H1 (cell line): ENCODE results near the gene ZNF391. TPM values are rescaled to one million over a fixed set of nuclear protein-coding genes. Genes with fewer than 3 reads are reported as not detected.

Source experiments
- CTCF ChIA-PET: fragments of 300-600 bp; sonication (Branson Sonifier 250); formaldehyde crosslinking; loops from one replicate; lab custom pipeline; 2021; ENCODE audit not compliant: partially characterized antibody; lab: Charles Lee
- POLR2A ChIA-PET: fragments of 300-600 bp; sonication (Branson Sonifier 250); formaldehyde crosslinking; loops from one replicate; lab custom pipeline; 2021; ENCODE audit warnings: inconsistent platforms; ENCODE audit not compliant: partially characterized antibody; lab: Charles Lee
- DNase-seq, 2 experiments: peaks; one replicate each; pipeline versions ENCODE4 v3.0.0 to v3.0.0-alpha.2; 2010 to 2022; ENCODE audit warnings: low spot score in 2 of 2, low read depth in 1 of 2, mixed read lengths in 1 of 2
- FAIRE-seq: peaks from 2 replicates; lab custom pipeline; 2011; peaks lifted over from hg19 to GRCh38; lab: Jason Lieb, UNC
- H2AFZ ChIP-seq: 2 replicates; pipeline ENCODE4 v1.8.1; 2012; ENCODE audit warnings: low read length, inconsistent platforms
- H2AK5ac ChIP-seq: 2 replicates; pipeline ENCODE4 v1.6.1; 2013; ENCODE audit warnings: low read depth, low read length
- H2BK120ac ChIP-seq: replicated peaks from 2 replicates; pipeline ENCODE3; 2013; ENCODE audit warnings: low read depth, low read length, inconsistent platforms
- H2BK12ac ChIP-seq: 2 replicates; pipeline ENCODE4 v1.6.1; 2013; ENCODE audit warnings: low read depth, low read length
- H2BK15ac ChIP-seq: 2 replicates; pipeline ENCODE4 v1.6.1; 2013; ENCODE audit warnings: low read length
- H2BK20ac ChIP-seq: 2 replicates; pipeline ENCODE4 v1.6.1; 2013; ENCODE audit warnings: low read length
- H2BK5ac ChIP-seq: 2 replicates; pipeline ENCODE4 v1.6.1; 2013; ENCODE audit warnings: low read depth, low read length
- H3K14ac ChIP-seq: 2 replicates; pipeline ENCODE4 v1.6.1; 2013; ENCODE audit warnings: inconsistent platforms; ENCODE audit not compliant: insufficient read length
- H3K18ac ChIP-seq: 2 replicates; pipeline ENCODE4 v1.6.1; 2013; ENCODE audit warnings: low read length; ENCODE audit errors: extremely low read depth
- H3K23ac ChIP-seq: 2 replicates; pipeline ENCODE4 v1.6.1; 2013; ENCODE audit warnings: inconsistent platforms; ENCODE audit not compliant: insufficient read length
- H3K23me2 ChIP-seq: 2 replicates; pipeline ENCODE4 v1.6.1; 2013; ENCODE audit warnings: low read depth, low read length
- H3K27ac ChIP-seq: 2 replicates; pipeline ENCODE4 v1.6.1; 2011; ENCODE audit warnings: low read depth, low read length, inconsistent platforms
- H3K27me3 ChIP-seq, 4 experiments: replicated peaks in 1 of 4; 1 replicate in 1 of 4; 2 replicates in 3 of 4; pipeline versions ENCODE4 v1.6.1 to v1.8.1; 2011 to 2013; ENCODE audit warnings: low read length in 3 of 4, mild to moderate bottlenecking in 3 of 4, inconsistent platforms in 2 of 4, mixed read lengths in 2 of 4, moderate library complexity in 1 of 4; ENCODE audit not compliant: control insufficient read depth in 3 of 4, insufficient read depth in 3 of 4; ENCODE audit errors: extremely low read depth in 1 of 4
- H3K36me3 ChIP-seq, 4 experiments: 2 replicates each; pipeline versions ENCODE4 v1.6.1 to v1.8.1; 2011 to 2013; ENCODE audit warnings: mild to moderate bottlenecking in 4 of 4, low read length in 3 of 4, moderate library complexity in 2 of 4, control low read depth in 1 of 4, inconsistent platforms in 1 of 4; ENCODE audit not compliant: insufficient read depth in 4 of 4, control insufficient read depth in 2 of 4
- H3K4ac ChIP-seq: replicated peaks from 2 replicates; pipeline ENCODE3; 2013; ENCODE audit warnings: low read length, low read depth, mixed read lengths, inconsistent platforms; ENCODE audit not compliant: insufficient read length
- H3K4me1 ChIP-seq, 4 experiments: replicated peaks in 1 of 4; 1 replicate in 1 of 4; 2 replicates in 3 of 4; pipeline versions ENCODE4 v1.6.1 to v1.8.1; 2011 to 2013; ENCODE audit warnings: low read length in 3 of 4, inconsistent platforms in 2 of 4, mixed read lengths in 1 of 4; ENCODE audit not compliant: insufficient read depth in 4 of 4, control insufficient read depth in 3 of 4
- H3K4me2 ChIP-seq, 2 experiments: 2 replicates each; pipeline versions ENCODE4 v1.6.1 to v1.8.1; 2011 to 2013; ENCODE audit warnings: low read depth in 2 of 2, low read length in 2 of 2, control low read depth in 1 of 2, inconsistent platforms in 1 of 2, mild to moderate bottlenecking in 1 of 2; ENCODE audit not compliant: insufficient read depth in 1 of 2
- H3K4me3 ChIP-seq, 4 experiments: fragments of 200-600, 300-600 bp in 1 of 4; sonication (generic), shearing (Covaris generic), sonication (Bioruptor Twin) in 1 of 4; 2 replicates each; pipeline versions ENCODE4 v1.5.1 to v1.8.1; 2011 to 2016; ENCODE audit warnings: low read length in 4 of 4, low read depth in 3 of 4, control low read depth in 2 of 4, inconsistent platforms in 2 of 4, mild to moderate bottlenecking in 2 of 4, mixed read lengths in 1 of 4, moderate library complexity in 1 of 4; ENCODE audit not compliant: insufficient read depth in 2 of 4; ENCODE audit errors: extremely low read depth in 1 of 4
- H3K56ac ChIP-seq: replicated peaks from 2 replicates; pipeline ENCODE3; 2013; ENCODE audit warnings: low read depth, mild to moderate bottlenecking, mixed read lengths, low read length, inconsistent platforms; ENCODE audit not compliant: insufficient read length
- H3K79me1 ChIP-seq: 2 replicates; pipeline ENCODE4 v1.6.1; 2013; ENCODE audit warnings: low read depth, low read length, control low read depth
- H3K79me2 ChIP-seq, 2 experiments: 2 replicates each; pipeline versions ENCODE4 v1.6.1 to v1.8.1; 2012 to 2013; ENCODE audit warnings: low read length in 2 of 2, mild to moderate bottlenecking in 2 of 2, inconsistent platforms in 1 of 2; ENCODE audit not compliant: insufficient read depth in 2 of 2, control insufficient read depth in 1 of 2
- H3K9ac ChIP-seq, 4 experiments: replicated peaks in 1 of 4; 1 replicate in 1 of 4; 2 replicates in 3 of 4; pipeline versions ENCODE4 v1.6.1 to v1.8.1; 2011 to 2013; ENCODE audit warnings: low read depth in 3 of 4, low read length in 3 of 4, control low read depth in 2 of 4, mild to moderate bottlenecking in 2 of 4, moderate library complexity in 2 of 4, inconsistent platforms in 1 of 4; ENCODE audit errors: extremely low read depth in 1 of 4
- H3K9me3 ChIP-seq, 2 experiments: 2 replicates each; pipeline versions ENCODE4 v1.6.1 to v1.8.1; 2012 to 2013; ENCODE audit warnings: mild to moderate bottlenecking in 2 of 2, moderate library complexity in 2 of 2, control low read depth in 1 of 2, inconsistent platforms in 1 of 2, low read depth in 1 of 2, low read length in 1 of 2, mixed read lengths in 1 of 2; ENCODE audit not compliant: insufficient read depth in 2 of 2
- H4K20me1 ChIP-seq, 2 experiments: replicated peaks in 1 of 2; 2 replicates each; pipeline versions ENCODE3 to v1.8.1; 2011 to 2013; ENCODE audit warnings: inconsistent platforms in 2 of 2, low read length in 2 of 2, mild to moderate bottlenecking in 1 of 2; ENCODE audit not compliant: insufficient read depth in 2 of 2, control insufficient read depth in 1 of 2
- H4K5ac ChIP-seq: 2 replicates; pipeline ENCODE4 v1.6.1; 2013; ENCODE audit warnings: low read length, low read depth, mixed read lengths, inconsistent platforms; ENCODE audit not compliant: insufficient read length
- H4K8ac ChIP-seq: 2 replicates; pipeline ENCODE4 v1.8.0; 2013; ENCODE audit warnings: mild to moderate bottlenecking, moderate library complexity, low read length, inconsistent platforms; ENCODE audit not compliant: insufficient read depth; ENCODE audit errors: extremely low read depth
- H4K91ac ChIP-seq: replicated peaks from 2 replicates; pipeline ENCODE3; 2013; ENCODE audit warnings: low read length, mixed read lengths, inconsistent platforms; ENCODE audit not compliant: insufficient read length
- ATF3 ChIP-seq: IDR thresholded peaks from 2 replicates; pipeline ENCODE4 v1.6.1; 2011; ENCODE audit warnings: low read depth, mild to moderate bottlenecking, low read length; ENCODE audit not compliant: insufficient read depth
- FOSL1 ChIP-seq: IDR thresholded peaks from 2 replicates; pipeline ENCODE4 v1.6.1; 2011; ENCODE audit warnings: mild to moderate bottlenecking, low read depth, low read length, moderate library complexity; ENCODE audit not compliant: insufficient read depth
- HDAC6 ChIP-seq: IDR thresholded peaks from one replicate; pipeline ENCODE4 v1.7.1; 2012; ENCODE audit warnings: low read depth, mild to moderate bottlenecking, inconsistent platforms, low read length, moderate library complexity
- KDM1A ChIP-seq: fragments of 200-600, 300-600 bp; sonication (generic); IDR thresholded peaks from 2 replicates; pipeline ENCODE4 v1.7.1; 2016; ENCODE audit warnings: mild to moderate bottlenecking, low read length, borderline replicate concordance
- MAX ChIP-seq: IDR thresholded peaks from 2 replicates; pipeline ENCODE4 v1.6.1; 2012; ENCODE audit warnings: inconsistent platforms
- NRF1 ChIP-seq: IDR thresholded peaks from 2 replicates; pipeline ENCODE4 v1.6.1; 2011; ENCODE audit warnings: mild to moderate bottlenecking, low read depth, low read length, improper control_type of control experiment
- RFX5 ChIP-seq: IDR thresholded peaks from 2 replicates; pipeline ENCODE4 v1.6.1; 2011; ENCODE audit warnings: low read depth, low read length, improper control_type of control experiment, borderline replicate concordance
- SAP30 ChIP-seq: fragments of 300-600 bp; sonication (generic); IDR thresholded peaks from 2 replicates; pipeline ENCODE4 v1.7.1; 2012; ENCODE audit warnings: low read length, moderate library complexity, mild to moderate bottlenecking, inconsistent platforms; ENCODE audit not compliant: insufficient read depth, insufficient replicate concordance
- TEAD4 ChIP-seq: IDR thresholded peaks from 2 replicates; pipeline ENCODE4 v1.6.1; 2012; ENCODE audit warnings: low read depth, low read length, inconsistent platforms, mixed read lengths
- YY1 ChIP-seq: IDR thresholded peaks from 2 replicates; pipeline ENCODE4 v1.6.1; 2011; ENCODE audit warnings: low read depth, mild to moderate bottlenecking, low read length
- WGBS, 2 experiments: shearing (Covaris generic) in 1 of 2; methylation state at CpG; one replicate each; pipeline versions ENCODE4 v1.1.6 to v1.1.7; 2013 to 2015; ENCODE audit warnings: low lambda C conversion rate in 2 of 2, mixed read lengths in 2 of 2, inconsistent platforms in 1 of 2, low coverage in 1 of 2, missing lambda C conversion rate in 1 of 2; ENCODE audit not compliant: insufficient replicate concordance in 2 of 2, insufficient coverage in 1 of 2, insufficient read length in 1 of 2; ENCODE audit errors: extremely low coverage in 1 of 2, missing lambda C conversion rate in 1 of 2; 5-methylcytosine and 5-hydroxymethylcytosine counted together
- polyA plus RNA-seq, 7 experiments: library from polyadenylated mRNA; depleted of rRNA in 3 of 7; stranded (reverse) in 5 of 7; unstranded in 2 of 7; fragments of >200 nt in 5 of 7; fragments of 200-250 nt in 2 of 7; gene quantifications; 1 replicate in 5 of 7; 2 replicates in 1 of 7; 4 replicates in 1 of 7; pipeline versions ENCODE4 v1.2.1 to v1.2.3, GENCODE V29; 2011 to 2013; ENCODE audit warnings: missing spikeins in 2 of 7, mixed read lengths in 2 of 7
- total RNA-seq: library from RNA; stranded (reverse); fragmentation: NEBNext Ultra II Directional; extraction: Animal tissue kit (Norgen Biotek cat#: 25700); gene quantifications from 2 replicates; pipeline ENCODE4 v1.2.1, GENCODE V29; 2021

ZNF391 gene
- total and polyA plus RNA-seq, 2 of the 8 experiments (the other 6 are each of a cell fraction or from before 2014, with no cell fraction given), result 4.8 to 13.0 TPM

GRCh38 chr6:27394073-27394472, 5.5 kb downstream of the ZNF391 start:
- FAIRE-seq, result no peak
- H3K79me1 ChIP-seq, result peaks cover 3% of the 10 kb centered on the region

More at GRCh38 chr6:27394073-27394472, 5.5 kb downstream of the ZNF391 start:
- no peak overlapping the region for H3K14ac ChIP-seq
- H3K36me3 ChIP-seq, result peaks cover 0 to 22% (median 5%) of the 10 kb centered on the region in 4 experiments; a peak in 4 of 8 replicates
- no peak overlapping the region for H3K18ac ChIP-seq
- H3K27me3 ChIP-seq, result no peaks in the 10 kb centered on the region
- no peak overlapping the region for H3K56ac ChIP-seq
- H3K4me1 ChIP-seq, result peaks cover 0 to 2% (median 0%) of the 10 kb centered on the region in 4 experiments; a peak in 1 of 7 replicates
- no peak for DNase-seq
- no peak overlapping the region for H4K91ac ChIP-seq
- no peak overlapping the region for H3K27ac ChIP-seq
- H4K20me1 ChIP-seq, result no peaks in the 10 kb centered on the region
- H2BK15ac ChIP-seq, result no peak overlapping the region
- no peak overlapping the region for H3K23ac ChIP-seq
- H3K4ac ChIP-seq, result no peak overlapping the region
- ChIA-PET POLR2A (interaction anchor here (0.9 kb wide), 1 partner anchor 47 kb away, joined by 3 read pairs; no protein-coding TSS in a partner anchor), CTCF (interaction anchor here (0.6 kb wide), 1 partner anchor 47 kb away, joined by 3 read pairs; no protein-coding TSS in a partner anchor)
- H3K9me3 ChIP-seq, result peaks cover 12 to 22% of the 10 kb centered on the region in 2 experiments; a peak in 3 of 4 replicates
- no peak overlapping the region for H2AFZ ChIP-seq
- no peak overlapping the region for H2BK120ac ChIP-seq
- H3K9ac ChIP-seq, result no peak overlapping the region
- H3K4me2 ChIP-seq, result no peak overlapping the region
- H2BK5ac ChIP-seq, result no peak overlapping the region
- no peak overlapping the region for H2AK5ac ChIP-seq
- H4K8ac ChIP-seq, result no peak overlapping the region
- no peak overlapping the region for H2BK20ac ChIP-seq
- H3K23me2 ChIP-seq, result no peaks in the 10 kb centered on the region; the same call in 1 of the 2 replicates
- H3K4me3 ChIP-seq, result no peak overlapping the region
- no peak for TF ChIP-seq TEAD4
- TF ChIP-seq ATF3, result no peak
- TF ChIP-seq NRF1, result no peak
- TF ChIP-seq YY1, result no peak
- no peak for TF ChIP-seq FOSL1
- no peak for TF ChIP-seq HDAC6
- no peak for TF ChIP-seq SAP30
- TF ChIP-seq KDM1A, result no peak
- no peak for TF ChIP-seq RFX5
- TF ChIP-seq MAX, result no peak
- no peaks in the 10 kb centered on the region; a peak in 1 of 4 replicates for H3K79me2 ChIP-seq
- WGBS, 2 experiments, result 94% methylated on average over 1 of the region's 1 CpG; no CpG with 5 or more reads in 1 of the 2 experiments
- no peak overlapping the region for H4K5ac ChIP-seq
- H2BK12ac ChIP-seq, result no peak overlapping the region
